ENCODE results near the gene ZNF689.
A peak's percentile ranks its signal among the peaks of the same experiment; 100 is the strongest.

The ZNF689 gene

DNA sequence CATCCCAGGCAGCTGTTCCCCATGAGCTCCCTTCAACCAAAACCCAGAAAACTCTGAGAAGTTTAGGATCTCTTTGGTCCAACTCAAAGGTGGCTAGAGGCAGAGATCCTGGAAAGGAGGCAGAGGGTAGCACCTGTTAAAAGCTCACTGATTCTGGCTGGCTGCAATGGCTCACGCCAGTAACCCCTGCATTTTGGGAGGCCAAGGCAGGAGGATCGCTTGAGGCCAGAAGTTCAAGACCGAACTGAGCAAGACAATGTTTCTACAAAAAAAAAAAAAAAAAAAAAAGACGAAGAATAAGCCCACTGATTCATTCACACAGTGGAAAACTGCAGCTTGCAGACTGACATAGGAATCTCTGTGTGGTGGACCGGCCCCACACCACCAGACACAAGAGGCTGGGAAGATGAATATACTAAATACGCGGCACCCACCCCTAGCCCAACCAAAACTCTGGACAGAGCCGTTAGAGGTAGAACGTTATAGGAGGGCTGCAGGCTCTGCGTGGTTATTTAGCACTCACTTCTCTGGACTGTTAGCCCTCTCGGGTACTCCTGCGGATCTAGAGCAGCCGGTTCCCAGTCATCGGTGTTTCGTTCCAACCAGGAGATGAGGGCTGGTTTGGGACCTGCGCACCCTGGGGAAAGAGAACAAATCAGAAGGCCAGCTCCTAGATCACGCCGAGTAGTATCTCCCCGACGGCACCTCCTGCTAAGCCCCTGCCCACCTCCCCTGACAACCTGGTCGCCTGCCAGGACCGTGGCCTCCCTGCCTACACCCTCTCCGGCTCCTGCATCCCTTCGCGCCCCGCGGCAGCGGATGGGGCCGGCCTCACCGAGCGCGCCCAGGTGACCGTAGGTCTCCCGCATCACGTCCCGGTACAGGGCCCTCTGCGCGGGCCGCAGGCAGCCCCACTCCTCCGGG is 925 bp downstream of the ZNF689 start:
- ChIA-PET POLR2A (interaction anchor here (1.2 kb wide), 1 partner anchor 179 kb away, joined by 5 read pairs; the partner anchor contains the start of gene DCTPP1), CTCF (interaction anchor here (1.0 to 10.2 kb wide), 11 partner anchors 9 to 200 kb away, joined by 3 to 128 read pairs (median 4); partner anchors contain the start of gene DCTPP1)
- peak; percentile 56 for DNase-seq (ENCODE audit: extremely low spot score)
- TF ChIP-seq CTCF (IDR thresholded peaks at IDR 0.05; ENCODE audit: control extremely low read depth, extremely low read depth, low read depth, missing control alignments) = no peak

GRCh38 chr16:30606004-30606403 is 4.2 kb downstream of the ZNF689 start:
- ChIA-PET CTCF (interaction anchor here (0.7 to 8.6 kb wide), 4 partner anchors 9 to 176 kb away, joined by 3 to 58 read pairs (median 30); partner anchors contain the start of gene DCTPP1), POLR2A (no interaction called here)
- no peak for DNase-seq (ENCODE audit: extremely low spot score)
- TF ChIP-seq CTCF (IDR thresholded peaks at IDR 0.05; ENCODE audit: control extremely low read depth, extremely low read depth, low read depth, missing control alignments) = no peak

DNA sequence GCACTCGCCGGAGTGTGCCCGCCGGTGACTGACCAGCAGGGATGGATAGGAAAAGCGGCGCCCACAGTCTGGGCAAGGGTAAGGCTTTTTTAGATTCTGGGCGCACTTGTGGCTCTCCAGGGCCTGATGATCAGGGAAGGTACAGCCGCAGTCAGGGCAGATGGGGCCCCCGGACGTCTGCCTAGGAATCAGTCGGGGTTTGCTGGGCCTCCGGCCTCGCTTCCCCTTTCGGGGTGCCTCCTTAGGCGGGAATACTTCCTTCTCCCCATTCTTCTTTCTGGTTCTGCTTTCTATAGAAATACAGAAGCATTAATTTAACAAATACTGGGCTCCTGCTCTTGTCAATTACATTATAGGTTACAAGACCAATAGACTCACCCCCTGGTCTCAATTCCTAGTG is 5.0 kb downstream of the ZNF689 start:
- CTCF ChIA-PET = interaction anchor here (1.9 to 8.6 kb wide), 3 partner anchors 11 to 175 kb away, joined by 15 to 45 read pairs (median 37); partner anchors contain the start of gene DCTPP1
- no peak for TF ChIP-seq CTCF (IDR thresholded peaks at IDR 0.05; ENCODE audit: control extremely low read depth, extremely low read depth, low read depth, missing control alignments)
- POLR2A ChIA-PET = interaction anchor here (0.5 kb wide), 1 partner anchor 50 kb away, joined by 4 read pairs; no protein-coding TSS in a partner anchor
- no peak for DNase-seq (ENCODE audit: extremely low spot score)

DNA sequence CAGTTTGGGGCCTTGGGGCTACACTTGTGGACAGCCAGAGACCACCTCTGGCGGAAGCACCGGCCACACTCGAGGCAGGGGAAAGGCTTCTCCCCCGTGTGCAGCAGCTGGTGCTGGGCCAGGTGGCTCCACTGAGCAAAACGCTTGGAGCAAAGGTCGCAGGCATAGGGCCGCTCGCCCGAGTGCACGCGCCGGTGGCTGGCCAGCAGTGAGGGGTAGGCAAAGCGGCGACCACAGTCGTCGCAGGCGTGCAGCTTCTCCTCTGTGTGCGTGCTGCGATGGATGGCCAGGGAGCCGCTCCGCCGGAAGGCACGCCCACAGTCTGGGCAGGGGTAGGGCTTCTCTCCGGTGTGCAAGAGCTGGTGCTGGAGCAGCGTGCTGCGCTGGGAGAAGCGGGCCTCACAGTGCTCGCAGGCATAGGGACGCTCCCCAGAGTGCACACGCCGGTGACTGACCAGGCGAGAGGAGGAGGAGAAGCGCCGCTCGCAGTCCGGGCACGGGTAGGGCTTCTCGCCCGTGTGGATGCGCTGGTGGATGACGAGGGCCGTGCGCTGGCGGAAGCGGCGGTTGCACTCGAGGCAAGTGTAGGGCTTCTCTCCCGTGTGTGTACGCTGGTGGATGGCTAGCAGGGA is 5.8 kb downstream of the ZNF689 start:
- POLR2A ChIA-PET = interaction anchor here (0.5 kb wide), 1 partner anchor 50 kb away, joined by 4 read pairs; no protein-coding TSS in a partner anchor

DNA sequence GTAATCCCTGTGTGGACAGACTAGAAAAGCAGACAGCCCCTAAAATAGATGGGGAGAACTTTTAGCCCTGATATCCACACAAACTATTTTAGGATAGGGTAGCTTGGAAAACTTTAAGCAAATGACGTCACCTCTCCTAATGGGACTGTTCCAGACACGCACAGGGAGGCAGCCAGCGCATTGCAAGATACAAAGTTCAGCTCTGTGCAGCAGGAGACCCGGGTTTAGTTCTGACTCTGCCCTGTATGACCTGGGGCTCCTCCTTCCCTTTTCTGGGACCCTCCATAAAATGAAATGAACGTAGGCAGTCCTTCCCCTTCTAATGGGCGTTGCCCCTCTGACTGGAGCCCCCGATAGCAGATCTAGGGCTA is 6.3 kb downstream of the ZNF689 start:
- no peak for TF ChIP-seq CTCF (IDR thresholded peaks at IDR 0.05; ENCODE audit: control extremely low read depth, extremely low read depth, low read depth, missing control alignments)
- ChIA-PET CTCF (interaction anchor here (0.9 to 8.6 kb wide), 5 partner anchors 12 to 174 kb away, joined by 3 to 45 read pairs (median 37); partner anchors contain the start of gene DCTPP1), POLR2A (no interaction called here)
- DNase-seq (ENCODE audit: extremely low spot score) = no peak

More for the DNA sequence above, 5.8 kb downstream of the ZNF689 start:
- TF ChIP-seq CTCF (IDR thresholded peaks at IDR 0.05; ENCODE audit: control extremely low read depth, extremely low read depth, low read depth, missing control alignments) = no peak
- no peak for DNase-seq (ENCODE audit: extremely low spot score)
- CTCF ChIA-PET = interaction anchor here (4.7 to 8.6 kb wide), 3 partner anchors 12 to 174 kb away, joined by 37 to 45 read pairs (median 41); partner anchors contain the start of gene DCTPP1
